ENCODE data around the gene PSPN. TPM values are rescaled to one million over a fixed set of nuclear protein-coding genes. Genes with fewer than 3 reads are reported as not detected.
A peak's percentile ranks its signal among the peaks of the same experiment; 100 is the strongest.

PSPN gene
- polyA plus RNA-seq, 1 experiment = 0.41 TPM

DNA sequence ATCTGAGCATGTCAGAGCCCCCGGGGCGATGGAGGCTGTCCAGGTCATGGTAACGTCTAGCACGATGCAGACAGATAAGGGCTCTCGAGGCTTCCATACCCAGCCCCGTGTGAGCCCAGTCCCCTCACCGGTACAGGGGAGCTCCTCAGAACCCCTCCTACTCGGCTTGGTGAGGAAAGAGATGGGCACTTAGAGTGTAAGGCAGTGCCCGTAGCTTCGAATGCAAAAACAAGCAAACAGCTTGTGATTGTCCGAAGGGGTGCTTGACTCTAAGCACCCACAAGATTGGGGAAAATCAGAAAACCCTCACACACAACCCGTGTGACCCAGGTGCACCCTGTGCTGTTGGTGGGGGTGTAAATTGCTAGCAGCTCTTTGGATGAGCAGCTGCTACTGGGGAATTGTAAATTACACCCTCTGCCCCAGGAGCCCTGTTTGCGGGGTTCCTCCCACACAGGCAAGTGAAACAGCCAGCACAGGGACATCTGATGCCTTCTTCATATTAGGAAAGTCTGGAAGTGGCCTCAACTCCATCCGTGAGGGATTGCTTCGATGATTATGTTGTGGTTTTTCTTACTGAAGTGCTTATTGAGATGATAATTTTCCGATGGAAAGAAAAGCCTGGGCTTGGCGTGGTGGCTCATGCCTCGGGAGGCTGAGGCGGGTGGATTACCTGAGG lies 918 bp upstream of the PSPN start:
- DNase-seq (ENCODE audit: low read depth, low spot score) = no peak
- CTCF ChIA-PET = no interaction called here
- Histone ChIP-seq H3K27me3 (ENCODE audit: control insufficient read depth, insufficient read depth, low read length) (no peaks in the 10 kb centered on the region), H3K9me3 (ENCODE audit: control insufficient read depth, insufficient read depth, low read length) (peaks cover 17% of the 10 kb centered on the region; the same call in 1 of the 2 replicates), H3K4me3 (ENCODE audit: low read depth, low read length) (no peak overlapping the region), H3K27ac (ENCODE audit: low read depth, low read length) (no peak overlapping the region)
- TF ChIP-seq, protein P1, sequence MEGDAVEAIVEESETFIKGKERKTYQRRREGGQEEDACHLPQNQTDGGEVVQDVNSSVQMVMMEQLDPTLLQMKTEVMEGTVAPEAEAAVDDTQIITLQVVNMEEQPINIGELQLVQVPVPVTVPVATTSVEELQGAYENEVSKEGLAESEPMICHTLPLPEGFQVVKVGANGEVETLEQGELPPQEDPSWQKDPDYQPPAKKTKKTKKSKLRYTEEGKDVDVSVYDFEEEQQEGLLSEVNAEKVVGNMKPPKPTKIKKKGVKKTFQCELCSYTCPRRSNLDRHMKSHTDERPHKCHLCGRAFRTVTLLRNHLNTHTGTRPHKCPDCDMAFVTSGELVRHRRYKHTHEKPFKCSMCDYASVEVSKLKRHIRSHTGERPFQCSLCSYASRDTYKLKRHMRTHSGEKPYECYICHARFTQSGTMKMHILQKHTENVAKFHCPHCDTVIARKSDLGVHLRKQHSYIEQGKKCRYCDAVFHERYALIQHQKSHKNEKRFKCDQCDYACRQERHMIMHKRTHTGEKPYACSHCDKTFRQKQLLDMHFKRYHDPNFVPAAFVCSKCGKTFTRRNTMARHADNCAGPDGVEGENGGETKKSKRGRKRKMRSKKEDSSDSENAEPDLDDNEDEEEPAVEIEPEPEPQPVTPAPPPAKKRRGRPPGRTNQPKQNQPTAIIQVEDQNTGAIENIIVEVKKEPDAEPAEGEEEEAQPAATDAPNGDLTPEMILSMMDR (IDR thresholded peaks at IDR 0.05; ENCODE audit: low read depth, low read length) = no peak
- POLR2A ChIA-PET = no interaction called here

GRCh38 chr19:6374711-6375410 lies 872 bp downstream of the PSPN start:
- ChIA-PET POLR2A (no interaction called here), CTCF (no interaction called here)
- H3K27me3 ChIP-seq (ENCODE audit: control insufficient read depth, insufficient read depth, low read length) = no peaks in the 10 kb centered on the region
- no peak overlapping the region for H3K4me3 ChIP-seq (ENCODE audit: low read depth, low read length)
- H3K27ac ChIP-seq (ENCODE audit: low read depth, low read length) = no peak overlapping the region
- TF ChIP-seq, protein P1 (IDR thresholded peaks at IDR 0.05; ENCODE audit: low read depth, low read length) = no peak
- H3K9me3 ChIP-seq (ENCODE audit: control insufficient read depth, insufficient read depth, low read length) = peaks cover 5% of the 10 kb centered on the region; the same call in 1 of the 2 replicates
- DNase-seq (ENCODE audit: low read depth, low spot score) = no peak

DNA sequence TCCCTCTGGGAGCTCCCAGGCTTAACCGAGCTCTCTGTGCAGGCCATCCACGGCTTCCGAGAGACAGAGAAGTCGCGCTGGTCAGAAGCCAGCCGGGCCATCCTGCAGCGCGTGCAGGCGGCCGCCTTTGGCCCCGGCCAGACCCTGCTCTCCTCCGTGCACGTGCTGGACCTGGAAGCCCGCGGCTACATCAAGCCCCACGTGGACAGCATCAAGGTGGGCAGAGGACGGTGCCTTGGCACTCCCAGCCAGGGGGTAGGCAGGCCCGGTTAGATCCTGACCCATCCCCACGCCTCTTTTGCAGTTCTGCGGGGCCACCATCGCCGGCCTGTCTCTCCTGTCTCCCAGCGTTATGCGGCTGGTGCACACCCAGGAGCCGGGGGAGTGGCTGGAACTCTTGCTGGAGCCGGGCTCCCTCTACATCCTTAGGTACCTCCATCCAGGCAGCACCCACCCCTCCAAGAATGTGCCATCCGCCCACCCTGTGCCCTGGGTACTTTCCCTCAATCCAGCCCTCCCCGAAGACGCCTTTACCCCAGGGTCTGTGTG lies 1.5 kb downstream of the PSPN start:
- Histone ChIP-seq H3K27ac (ENCODE audit: low read depth, low read length) (peak overlapping the region; percentile 21), H3K27me3 (ENCODE audit: control insufficient read depth, insufficient read depth, low read length) (no peaks in the 10 kb centered on the region), H3K4me3 (ENCODE audit: low read depth, low read length) (peak overlapping the region; percentile 64; the same call in 1 of the 2 replicates), H3K9me3 (ENCODE audit: control insufficient read depth, insufficient read depth, low read length) (peaks cover 3% of the 10 kb centered on the region; the same call in 1 of the 2 replicates)
- CTCF ChIA-PET = no interaction called here
- POLR2A ChIA-PET = interaction anchor here (2.0 kb wide), 1 partner anchor 19 kb away, joined by 6 read pairs; the partner anchor contains the start of gene GTF2F1
- DNase-seq (ENCODE audit: low read depth, low spot score) = no peak
- TF ChIP-seq, protein P1 (IDR thresholded peaks at IDR 0.05; ENCODE audit: low read depth, low read length) = no peak

DNA sequence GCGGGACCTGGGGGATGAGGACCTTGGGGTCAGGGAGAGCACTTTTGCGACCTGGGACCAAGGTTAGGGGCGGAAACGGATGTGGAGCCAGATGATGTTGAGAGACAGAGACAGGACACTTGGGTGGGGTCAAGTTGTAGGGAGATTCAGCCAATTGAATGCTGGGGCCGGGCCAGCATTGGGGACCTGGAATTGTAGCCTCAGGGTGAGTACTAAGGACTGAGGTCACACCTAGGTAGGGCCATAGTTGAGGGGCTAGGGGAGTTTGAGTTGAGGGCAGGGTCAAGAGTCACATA lies 2.0 kb downstream of the PSPN start:
- ChIA-PET CTCF (no interaction called here), POLR2A (interaction anchor here (2.0 kb wide), 1 partner anchor 20 kb away, joined by 6 read pairs; the partner anchor contains the start of gene GTF2F1)
- peak overlapping the region; percentile 64 for H3K4me3 ChIP-seq (ENCODE audit: low read depth, low read length)
- DNase-seq (ENCODE audit: low read depth, low spot score) = no peak
- peak overlapping the region; percentile 21 for H3K27ac ChIP-seq (ENCODE audit: low read depth, low read length)
- TF ChIP-seq, protein P1 (IDR thresholded peaks at IDR 0.05; ENCODE audit: low read depth, low read length) = no peak
- H3K27me3 ChIP-seq (ENCODE audit: control insufficient read depth, insufficient read depth, low read length) = no peaks in the 10 kb centered on the region
- peaks cover 3% of the 10 kb centered on the region; the same call in 1 of the 2 replicates for H3K9me3 ChIP-seq (ENCODE audit: control insufficient read depth, insufficient read depth, low read length)

Data from AG04450 (cell line).